ENCODE measurements around the gene HSPA6.
"Not testable (repeated sequence)": the region's sequence is repeated elsewhere in the genome, so short reads cannot be mapped to it uniquely, and the experiment has no call there.

DNA sequence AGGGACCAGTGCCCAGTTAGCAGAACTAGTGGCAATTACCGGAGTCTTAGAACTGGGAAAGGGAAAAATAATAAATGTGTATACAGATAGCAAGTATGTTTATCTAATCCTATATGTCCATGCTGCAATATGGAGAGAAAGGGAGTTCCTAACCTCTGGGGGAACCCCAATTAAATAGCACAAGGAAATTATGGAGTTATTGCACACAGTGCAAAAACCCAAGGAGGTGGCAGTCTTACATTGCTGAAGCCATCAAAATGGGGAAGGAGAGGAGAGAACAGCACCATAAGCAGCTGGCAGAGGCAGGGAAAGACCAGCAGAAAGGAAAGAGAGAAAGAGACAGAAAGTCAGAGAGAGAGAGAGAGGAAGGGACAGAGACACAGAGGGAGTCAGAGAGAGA, 46.6 kb upstream of the HSPA6 start:
- not testable (repeated sequence) for TF ChIP-seq EZH2 (IDR thresholded peaks at IDR 0.05; ENCODE audit: low read depth)
- TF ChIP-seq, protein P1, sequence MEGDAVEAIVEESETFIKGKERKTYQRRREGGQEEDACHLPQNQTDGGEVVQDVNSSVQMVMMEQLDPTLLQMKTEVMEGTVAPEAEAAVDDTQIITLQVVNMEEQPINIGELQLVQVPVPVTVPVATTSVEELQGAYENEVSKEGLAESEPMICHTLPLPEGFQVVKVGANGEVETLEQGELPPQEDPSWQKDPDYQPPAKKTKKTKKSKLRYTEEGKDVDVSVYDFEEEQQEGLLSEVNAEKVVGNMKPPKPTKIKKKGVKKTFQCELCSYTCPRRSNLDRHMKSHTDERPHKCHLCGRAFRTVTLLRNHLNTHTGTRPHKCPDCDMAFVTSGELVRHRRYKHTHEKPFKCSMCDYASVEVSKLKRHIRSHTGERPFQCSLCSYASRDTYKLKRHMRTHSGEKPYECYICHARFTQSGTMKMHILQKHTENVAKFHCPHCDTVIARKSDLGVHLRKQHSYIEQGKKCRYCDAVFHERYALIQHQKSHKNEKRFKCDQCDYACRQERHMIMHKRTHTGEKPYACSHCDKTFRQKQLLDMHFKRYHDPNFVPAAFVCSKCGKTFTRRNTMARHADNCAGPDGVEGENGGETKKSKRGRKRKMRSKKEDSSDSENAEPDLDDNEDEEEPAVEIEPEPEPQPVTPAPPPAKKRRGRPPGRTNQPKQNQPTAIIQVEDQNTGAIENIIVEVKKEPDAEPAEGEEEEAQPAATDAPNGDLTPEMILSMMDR (conservative IDR thresholded peaks at IDR 0.05) = not testable (repeated sequence)

All from PC-9 (cell line).